Activated CD4-positive, alpha-beta T cell treated with anti-CD3 and anti-CD28 coated beads, Interleukin-2, amount 50 U/mL, for 1 hour (primary cell): ENCODE data around the gene MYO1D.
A peak's percentile ranks its signal among the peaks of the same experiment; 100 is the strongest.

Experiments used
- DNase-seq: peaks from one replicate; pipeline ENCODE4 v3.0.0-alpha.2; 2020

MYO1D gene

GRCh38 chr17:32520104-32520701, 356.7 kb downstream of the MYO1D start:
- DNase-seq, result peak; percentile 54

- peak; percentile 79 for DNase-seq
These were observed 357.5 kb downstream of the MYO1D start for GRCh38 chr17:32519228-32520103.

- no peak for DNase-seq
These were observed 358.2 kb downstream of the MYO1D start for GRCh38 chr17:32518646-32519227.

GRCh38 chr17:32517982-32518381, 358.9 kb downstream of the MYO1D start:
- DNase-seq, result no peak

DNA sequence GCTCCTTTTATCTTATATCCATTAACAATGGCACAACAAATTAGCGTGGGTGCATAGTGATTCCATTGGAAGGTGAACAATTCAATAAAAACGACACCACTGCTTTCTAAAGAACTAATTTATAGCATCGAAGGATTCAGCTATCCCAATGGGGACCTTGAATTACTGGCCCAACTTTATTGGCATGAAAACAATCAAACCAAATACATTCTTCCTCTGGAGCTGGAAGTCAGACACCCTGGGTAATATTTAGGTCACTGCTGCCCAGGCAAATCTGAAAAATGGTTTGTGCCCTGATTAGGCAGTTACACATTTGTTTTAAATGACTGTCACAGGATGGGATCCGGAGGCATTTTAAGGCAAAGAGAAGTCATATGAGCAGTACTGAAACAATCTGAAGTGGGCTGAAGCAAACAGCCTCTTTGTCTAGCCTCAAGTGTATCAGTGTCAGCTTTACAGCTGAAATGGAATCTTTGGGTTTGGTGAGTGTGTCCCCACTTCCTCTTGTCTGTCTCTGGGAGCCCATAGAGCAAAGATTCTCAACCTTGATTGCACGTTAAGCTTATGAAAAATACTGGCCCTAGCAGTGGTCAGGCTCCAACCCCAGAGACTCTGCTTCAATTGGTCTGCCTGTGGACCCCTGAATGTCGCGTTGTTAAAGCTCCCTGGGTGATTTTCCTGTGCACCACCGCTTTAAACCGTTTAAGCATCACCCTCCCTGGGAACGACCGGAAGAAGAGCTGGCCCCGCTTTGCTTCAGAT, 359.8 kb downstream of the MYO1D start:
- DNase-seq, result no peak

DNA sequence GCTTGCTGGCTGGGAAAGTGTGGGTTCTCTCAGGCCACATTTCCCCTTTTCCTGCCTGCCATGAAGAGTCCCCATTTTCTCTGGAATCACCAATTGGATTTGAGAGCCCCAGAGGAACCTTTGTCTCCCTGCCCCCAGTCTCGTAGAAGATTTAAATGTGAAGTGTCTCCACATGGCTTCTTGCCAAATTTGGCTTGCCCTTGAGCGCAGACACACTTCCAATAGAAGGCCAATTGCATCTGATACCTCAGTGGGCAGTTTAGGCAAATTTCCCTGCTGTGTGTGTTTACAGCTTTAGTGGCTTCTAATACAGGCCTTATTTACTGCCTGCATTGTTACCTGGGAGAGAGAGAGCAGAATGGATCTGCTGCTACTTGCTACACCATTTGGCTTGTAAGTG, 360.5 kb downstream of the MYO1D start:
- DNase-seq, result no peak

DNA sequence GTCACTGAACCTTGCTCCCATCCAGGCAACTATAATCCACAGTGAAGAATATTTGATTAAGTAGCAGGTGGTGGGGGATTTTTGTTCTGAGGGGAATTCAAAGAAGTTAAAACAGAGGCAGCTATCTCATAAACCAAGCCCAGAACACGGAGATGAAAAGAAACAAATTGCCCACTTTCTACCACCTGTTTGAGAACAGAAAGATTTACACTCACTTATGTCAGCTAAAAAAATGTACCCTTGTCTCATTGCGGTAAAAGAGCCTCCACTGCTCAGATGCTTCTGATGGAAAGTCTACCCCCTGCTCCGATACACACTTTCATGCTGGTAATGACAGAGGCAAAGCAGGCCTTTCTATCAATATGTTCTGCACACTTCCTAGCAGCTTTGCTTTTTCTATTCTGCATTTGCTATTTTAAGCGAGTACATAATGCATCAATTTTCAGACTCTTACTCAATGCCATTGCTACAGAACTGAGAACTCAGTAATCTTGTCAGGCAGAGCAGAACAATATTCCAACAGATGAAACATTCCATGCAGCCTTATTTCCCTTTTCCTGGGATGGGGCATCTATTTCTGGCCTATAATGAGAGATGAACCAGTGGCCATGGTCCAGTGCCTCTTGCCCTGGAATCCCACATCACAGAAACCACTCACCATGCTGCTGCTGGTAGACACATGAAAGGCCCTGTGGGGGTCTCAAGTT, 361.1 kb downstream of the MYO1D start:
- no peak for DNase-seq

DNA sequence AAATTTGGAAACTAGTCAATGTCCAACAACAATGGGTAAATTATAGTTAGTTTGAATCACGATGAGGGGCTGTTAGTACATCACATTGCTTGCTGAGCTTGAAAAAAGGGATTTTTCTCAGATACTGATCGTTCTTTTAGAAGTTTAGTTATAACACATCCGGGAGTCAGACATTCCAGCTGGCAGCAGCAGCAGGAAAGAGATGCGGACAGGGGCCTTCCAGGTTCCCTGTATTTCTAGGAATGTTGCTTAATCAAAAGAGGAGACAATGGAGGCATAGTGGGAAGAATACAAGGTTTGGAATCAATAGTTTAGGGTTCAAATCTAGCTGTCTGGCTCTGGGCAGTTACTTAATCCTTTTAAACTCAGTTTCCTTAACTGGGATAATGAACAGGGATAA, 362.3 kb downstream of the MYO1D start:
- no peak for DNase-seq

GRCh38 chr17:32513579-32513978, 363.3 kb downstream of the MYO1D start:
- DNase-seq, result no peak

DNA sequence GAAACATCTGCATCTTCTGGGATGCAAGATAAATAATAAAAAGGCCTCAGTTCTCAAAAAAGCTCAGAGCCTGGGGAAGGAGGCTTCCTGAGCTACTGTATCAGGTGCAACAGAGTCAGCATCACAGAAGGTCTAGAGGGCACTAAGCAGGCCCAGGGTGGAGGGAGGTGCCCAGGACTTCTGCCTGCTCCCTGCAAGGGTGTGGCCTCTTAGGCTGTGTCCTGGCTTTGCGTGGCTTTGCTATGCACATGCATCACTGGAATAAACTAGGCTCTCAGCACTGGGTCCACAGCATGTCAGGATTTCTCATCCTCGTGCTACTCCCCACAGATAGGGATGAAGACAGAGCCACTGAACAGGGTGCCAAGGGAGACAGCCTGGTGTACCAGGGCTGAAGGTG, 364.6 kb downstream of the MYO1D start:
- no peak for DNase-seq

DNA sequence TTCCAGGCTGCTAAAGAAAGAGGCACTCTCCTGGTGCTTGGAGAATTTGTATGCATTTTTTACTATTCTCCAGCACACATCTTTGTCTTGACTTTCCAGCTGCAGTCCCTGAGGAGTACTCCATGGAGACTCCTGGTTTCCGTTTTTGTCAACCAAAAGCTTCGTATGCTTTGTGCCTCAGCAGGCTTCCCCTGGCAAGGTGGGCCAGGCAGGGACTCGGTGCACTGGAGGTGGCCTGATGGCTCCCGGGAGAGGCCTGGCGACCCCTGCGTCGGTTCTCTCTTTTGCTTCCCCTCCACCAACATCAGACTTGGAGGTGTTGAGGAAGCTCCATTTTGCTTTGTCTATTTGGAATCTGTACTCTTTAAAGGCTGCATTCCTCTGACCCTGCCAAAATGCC, 366.5 kb downstream of the MYO1D start:
- no peak for DNase-seq

GRCh38 chr17:32508926-32509325, 368.0 kb downstream of the MYO1D start:
- DNase-seq, result no peak

DNA sequence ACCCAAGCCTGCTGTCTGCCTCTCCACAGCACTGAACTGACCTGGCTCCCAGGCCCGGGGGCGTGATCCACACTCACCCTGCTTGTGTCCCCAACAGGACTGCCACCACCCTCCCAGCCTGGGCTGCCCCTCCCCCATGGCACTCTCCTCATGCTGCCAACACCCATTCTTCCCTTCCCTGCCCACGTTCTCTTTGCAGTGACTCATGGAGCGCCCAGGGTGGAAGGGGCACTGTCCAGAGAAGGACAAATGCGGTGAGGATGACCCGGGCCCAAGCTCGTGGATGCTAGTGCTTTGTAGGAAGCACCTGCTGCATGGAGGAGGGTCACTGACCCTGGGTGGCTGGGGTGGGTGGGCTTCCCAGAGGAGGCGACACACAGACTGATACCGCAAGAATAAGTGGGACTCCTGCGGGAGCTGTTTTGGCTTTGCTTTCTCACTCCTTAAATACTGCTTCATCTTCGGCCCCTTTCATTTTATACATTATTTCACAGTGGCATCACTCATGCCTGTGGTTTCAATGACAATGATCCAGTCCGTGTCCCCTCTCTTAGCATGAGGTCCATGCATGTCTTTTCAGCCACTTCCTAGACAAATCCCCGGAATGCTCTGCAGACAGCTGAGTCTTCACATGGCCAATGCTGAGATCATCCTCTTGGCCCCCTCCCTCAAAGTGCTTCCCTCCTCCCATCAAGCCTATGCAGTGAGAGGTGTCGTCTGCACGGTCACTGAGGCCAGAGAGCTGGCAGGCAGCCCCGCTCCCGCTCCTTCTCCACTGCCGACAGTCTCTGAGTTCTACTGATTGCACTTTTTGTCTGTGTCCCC, 372.5 kb downstream of the MYO1D start:
- no peak for DNase-seq

DNA sequence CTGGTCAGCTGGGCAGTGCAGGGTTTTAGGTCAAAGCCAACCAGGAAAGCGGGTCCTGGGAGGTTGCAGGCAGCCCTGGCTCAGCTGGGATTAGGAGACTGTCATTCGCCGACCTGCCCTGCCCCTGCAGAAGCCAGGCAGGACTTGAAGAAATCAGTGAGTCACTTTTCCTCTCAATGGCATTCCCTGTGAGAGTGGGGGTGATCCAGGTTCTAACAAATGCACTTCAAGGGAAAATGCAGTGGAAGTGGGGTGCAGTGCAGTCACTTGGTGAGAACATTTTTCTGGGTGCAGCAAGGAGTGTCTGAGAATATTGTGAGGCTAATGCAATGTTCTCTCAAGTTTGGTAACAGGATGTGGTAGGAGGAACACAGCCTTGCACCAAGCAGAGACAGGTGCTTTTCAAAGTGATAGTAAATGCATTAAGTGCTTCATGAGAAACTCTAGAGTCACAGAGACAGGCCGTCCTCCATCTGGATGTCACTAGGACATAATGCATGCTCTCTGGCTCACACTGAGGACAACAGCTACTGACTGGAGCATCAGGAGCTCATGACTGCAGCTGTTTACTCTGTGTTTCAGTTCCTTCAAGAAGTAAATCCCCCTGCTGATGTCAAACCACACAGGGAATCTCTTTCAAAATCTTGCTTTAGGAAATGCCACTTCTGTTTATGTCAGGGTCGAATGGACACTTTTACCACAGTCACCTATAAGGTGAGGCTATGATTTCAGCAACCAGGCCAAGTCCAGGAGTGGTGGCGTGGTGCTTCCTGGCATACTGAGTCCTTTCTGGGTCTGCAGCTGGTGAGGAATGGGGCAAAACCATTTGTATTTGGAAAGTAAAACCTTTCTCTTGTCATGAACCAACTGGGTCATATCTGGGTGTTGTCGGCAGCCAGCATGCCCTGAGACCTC, 373.4 kb downstream of the MYO1D start:
- peak; percentile 25 for DNase-seq

- no peak for DNase-seq
These were observed 374.2 kb downstream of the MYO1D start for GRCh38 chr17:32502710-32503109.

DNA sequence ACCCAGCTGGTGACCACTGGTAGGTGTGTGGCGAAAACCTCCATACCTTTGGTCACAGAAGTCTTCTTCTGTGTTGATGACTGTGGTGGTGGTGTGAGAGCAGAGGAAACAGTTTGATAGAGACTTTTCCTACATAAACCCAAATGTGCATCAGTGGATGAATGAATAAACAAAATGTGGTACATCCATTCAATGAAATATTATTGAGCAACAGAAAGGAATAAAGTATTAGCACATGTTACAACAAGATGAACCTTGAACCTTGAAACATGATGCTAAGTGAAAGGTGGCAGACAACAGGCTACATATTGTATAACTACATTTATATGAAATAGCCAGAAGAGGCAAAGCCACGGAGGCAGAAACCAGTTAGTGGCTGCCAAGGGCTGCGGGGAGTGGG, 374.9 kb downstream of the MYO1D start:
- no peak for DNase-seq

DNA sequence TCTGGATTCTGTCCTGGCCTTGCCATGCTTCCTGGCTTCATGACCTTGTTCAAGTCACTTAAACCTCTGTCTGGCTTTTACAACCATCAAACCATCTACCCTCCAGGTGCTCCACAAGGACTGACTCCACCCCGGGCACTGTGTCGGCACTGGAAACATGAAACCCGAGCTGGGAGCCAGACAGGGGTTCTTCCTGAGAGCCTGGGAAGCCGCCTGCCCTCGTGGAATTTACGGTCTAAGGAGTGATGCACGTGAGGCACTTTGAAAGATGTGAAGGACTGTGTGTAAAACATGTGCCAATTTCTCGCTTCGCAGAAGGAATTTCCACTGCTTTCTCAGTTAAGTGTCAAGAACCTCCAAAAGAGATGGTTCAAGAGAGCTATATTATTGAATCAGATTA, 378.5 kb downstream of the MYO1D start:
- DNase-seq, result no peak

- no peak for DNase-seq
These were observed 379.3 kb downstream of the MYO1D start for GRCh38 chr17:32497431-32498205.

GRCh38 chr17:32496395-32497073, 380.4 kb downstream of the MYO1D start:
- DNase-seq, result no peak
